DND-41 (cell line): ENCODE data around the gene SRF.
"Not testable (repeated sequence)": the region's sequence is repeated elsewhere in the genome, so short reads cannot be mapped to it uniquely, and the experiment has no call there.

ENCODE experiments used
- ATAC-seq: fragments of 200-7000 bp; cut with Tn5 transposase; 3 replicates; pipeline ENCODE4 v1.9.1; 2021; ENCODE audit warnings: low read depth; ENCODE audit not compliant: insufficient read depth
- DNase-seq: peaks from one replicate; pipeline ENCODE4 v3.0.0-alpha.2; 2020
- H2AFZ ChIP-seq: 2 replicates; pipeline ENCODE4 v1.6.0; 2012; ENCODE audit warnings: low read depth, low read length
- H3K27ac ChIP-seq: 2 replicates; pipeline ENCODE4 v1.5.1; 2012; ENCODE audit warnings: low read length, inconsistent platforms
- H3K27me3 ChIP-seq: fragments of 200-600 bp; sonication (generic); 2 replicates; pipeline ENCODE4 v1.6.0; 2012; ENCODE audit warnings: low read length, mild to moderate bottlenecking, inconsistent platforms; ENCODE audit not compliant: insufficient read depth, poor library complexity
- H3K36me3 ChIP-seq: 2 replicates; pipeline ENCODE4 v1.5.1; 2012; ENCODE audit warnings: low read length, inconsistent platforms; ENCODE audit not compliant: insufficient read depth
- H3K4me1 ChIP-seq: 2 replicates; pipeline ENCODE4 v1.5.1; 2012; ENCODE audit warnings: mild to moderate bottlenecking, low read length; ENCODE audit not compliant: insufficient read depth
- H3K4me2 ChIP-seq: 2 replicates; pipeline ENCODE4 v1.6.0; 2012; ENCODE audit warnings: mild to moderate bottlenecking, moderate library complexity, low read length, inconsistent platforms; ENCODE audit not compliant: insufficient read depth
- H3K4me3 ChIP-seq, 2 experiments: fragments of 200-600 bp in 1 of 2; shearing (Covaris generic) in 1 of 2; 2 replicates each; pipeline ENCODE4 v1.5.1; 2012 to 2016; ENCODE audit warnings: inconsistent platforms in 2 of 2, low read length in 2 of 2, mild to moderate bottlenecking in 2 of 2, low read depth in 1 of 2, moderate library complexity in 1 of 2
- H3K79me2 ChIP-seq: 2 replicates; pipeline ENCODE4 v1.6.0; 2012; ENCODE audit warnings: low read length, inconsistent platforms; ENCODE audit not compliant: insufficient read depth
- H3K9ac ChIP-seq: 2 replicates; pipeline ENCODE4 v1.6.0; 2012; ENCODE audit warnings: low read depth, mild to moderate bottlenecking, inconsistent platforms, low read length, moderate library complexity
- H3K9me3 ChIP-seq: 2 replicates; pipeline ENCODE4 v1.5.1; 2012; ENCODE audit warnings: low read length, moderate library complexity, mild to moderate bottlenecking, inconsistent platforms; ENCODE audit not compliant: insufficient read depth, severe bottlenecking
- H4K20me1 ChIP-seq: 2 replicates; pipeline ENCODE4 v1.6.0; 2012; ENCODE audit warnings: low read length; ENCODE audit not compliant: insufficient read depth
- CTCF ChIP-seq: IDR thresholded peaks from 2 replicates; pipeline ENCODE4 v1.5.1; 2012; ENCODE audit warnings: borderline replicate concordance, low read length, moderate library complexity, mild to moderate bottlenecking; ENCODE audit not compliant: poor library complexity, severe bottlenecking; ENCODE audit errors: extremely low read depth
- EZH2 ChIP-seq: IDR thresholded peaks from 3 replicates; pipeline ENCODE4 v1.6.1; 2012; ENCODE audit warnings: borderline replicate concordance, low read depth, mild to moderate bottlenecking, moderate library complexity, low read length, inconsistent platforms; ENCODE audit not compliant: severe bottlenecking

Gene SRF

GRCh38 chr6:43130429-43130828, 40.6 kb upstream of the SRF start:
- no peak overlapping the region for H3K4me2 ChIP-seq
- DNase-seq (no peak), ATAC-seq (no peak)
- TF ChIP-seq CTCF: no peak
- no peak for TF ChIP-seq EZH2
- peaks cover 33% of the 10 kb centered on the region for H3K36me3 ChIP-seq
- no peaks in the 10 kb centered on the region for H3K9me3 ChIP-seq
- no peak overlapping the region for H3K27ac ChIP-seq
- no peak overlapping the region for H2AFZ ChIP-seq
- H4K20me1 ChIP-seq: peaks cover 21% of the 10 kb centered on the region
- H3K4me3 ChIP-seq: no peak overlapping the region
- no peaks in the 10 kb centered on the region for H3K4me1 ChIP-seq
- H3K9ac ChIP-seq: no peak overlapping the region
- H3K27me3 ChIP-seq: no peaks in the 10 kb centered on the region
- H3K79me2 ChIP-seq: peaks cover 15% of the 10 kb centered on the region

- H3K27ac ChIP-seq, H3K27me3 ChIP-seq, H3K4me2 ChIP-seq, H2AFZ ChIP-seq, H3K4me3 ChIP-seq, DNase-seq, H3K9me3 ChIP-seq, H3K4me1 ChIP-seq, ATAC-seq, H3K79me2 ChIP-seq, H3K9ac ChIP-seq: not testable (repeated sequence)
- H3K36me3 ChIP-seq: peaks cover 35% of the 10 kb centered on the region
- peaks cover 16% of the 10 kb centered on the region for H4K20me1 ChIP-seq
Observed at GRCh38 chr6:43131379-43131778, 39.7 kb upstream of the SRF start.

- TF ChIP-seq CTCF (no peak), EZH2 (no peak)
- Histone ChIP-seq H3K4me1 (peaks cover 21% of the 10 kb centered on the region), H3K9ac (no peak overlapping the region), H3K27ac (no peak overlapping the region), H3K4me2 (no peak overlapping the region), H3K79me2 (no peaks in the 10 kb centered on the region), H3K36me3 (peaks cover 16% of the 10 kb centered on the region), H4K20me1 (no peaks in the 10 kb centered on the region), H3K4me3 (no peak overlapping the region), H3K27me3 (no peaks in the 10 kb centered on the region), H2AFZ (no peak overlapping the region), H3K9me3 (no peaks in the 10 kb centered on the region)
- DNase-seq: no peak
- no peak for ATAC-seq
Observed at GRCh38 chr6:43138267-43138666, 32.8 kb upstream of the SRF start.

GRCh38 chr6:43139973-43140372, 31.1 kb upstream of the SRF start:
- H4K20me1 ChIP-seq, H3K4me2 ChIP-seq, H3K27ac ChIP-seq, H3K79me2 ChIP-seq, ATAC-seq, H3K27me3 ChIP-seq, H2AFZ ChIP-seq, H3K9ac ChIP-seq, H3K9me3 ChIP-seq, H3K4me3 ChIP-seq, DNase-seq: not testable (repeated sequence)
- H3K4me1 ChIP-seq: peaks cover 31% of the 10 kb centered on the region
- peaks cover 22% of the 10 kb centered on the region for H3K36me3 ChIP-seq
